ENCODE results near the gene ASTL.

- no peak for TF ChIP-seq ZFP37 (tag by site-specific recombination; IDR thresholded peaks at IDR 0.05)
- no peak for TF ChIP-seq ZNF311 (tag by site-specific recombination; IDR thresholded peaks at IDR 0.05; ENCODE audit: borderline replicate concordance)
- no peak for TF ChIP-seq ZNF133 (tag by site-specific recombination; IDR thresholded peaks at IDR 0.05)
- TF ChIP-seq CTCF (tag by site-specific recombination; IDR thresholded peaks at IDR 0.05) = peak; percentile 65
Observed at GRCh38 chr2:96174251-96175144, 36.2 kb upstream of the ASTL start.

Measured in HEK293 (cell line).